Peyer's patch (tissue), 4 donors: ENCODE data around the gene PCED1B. TPM values are rescaled to one million over a fixed set of nuclear protein-coding genes. Genes with fewer than 3 reads are reported as not detected.

ENCODE experiments used
- DNase-seq, 3 donors: peaks; one replicate each; pipeline ENCODE4 v3.0.0-alpha.2; 2017 to 2019
- H3K27ac ChIP-seq, 4 donors: fragments of 200-600 bp; sonication (generic); one replicate each; pipeline ENCODE4 v1.5.1; 2016 to 2019
- H3K27me3 ChIP-seq, 2 donors: fragments of 200-600 bp; sonication (generic); one replicate each; pipeline ENCODE4 v1.5.1; 2019
- H3K36me3 ChIP-seq, 3 donors: fragments of 200-600 bp; sonication (generic); one replicate each; pipeline ENCODE4 v1.5.1; 2016 to 2019
- H3K4me1 ChIP-seq, 4 donors: fragments of 200-600 bp; sonication (generic); one replicate each; pipeline ENCODE4 v1.5.1; 2016 to 2019
- H3K4me3 ChIP-seq, 4 donors: fragments of 200-600 bp; sonication (generic); 1 replicate in 3 of 4; 2 replicates in 1 of 4; pipeline ENCODE4 v1.5.1; 2016 to 2019; ENCODE audit warnings: mild to moderate bottlenecking in 1 of 4
- H3K9me3 ChIP-seq, 4 donors: fragments of 200-600 bp; sonication (generic); one replicate each; pipeline ENCODE4 v1.5.1; 2016 to 2019; ENCODE audit warnings: mild to moderate bottlenecking in 1 of 4
- POLR2A ChIP-seq, 2 donors: fragments of 450-650 bp; IDR thresholded peaks; one replicate each; pipeline ENCODE4 v1.5.1; 2017; ENCODE audit warnings: antibody characterized with exemption in 2 of 2, mild to moderate bottlenecking in 2 of 2, moderate library complexity in 2 of 2
- total RNA-seq, 4 donors: library from RNA; depleted of rRNA; stranded (reverse); fragments of >200 nt; gene quantifications; one replicate each; pipeline ENCODE4 v1.1.0, GENCODE V29; 2016
- TF ChIP-seq, protein P1 (sequence below), 6 experiments: fragments of 450-650 bp in 4 of 6; fragments of 200-600 bp in 2 of 6; sonication (generic) in 1 of 6; IDR thresholded peaks; one replicate each; pipeline ENCODE4 v1.5.1; 2017 to 2019; ENCODE audit warnings: antibody characterized with exemption in 6 of 6, mild to moderate bottlenecking in 3 of 6, moderate library complexity in 1 of 6

PCED1B gene
- total RNA-seq, 4 donors from 2014 or later: 1.9 to 11.6 (median 2.3) TPM; not detected in 1

- H3K27ac ChIP-seq: no peak overlapping the region
- no peak overlapping the region for H3K4me3 ChIP-seq
- no peaks in the 10 kb centered on the region for H3K4me1 ChIP-seq
- no peaks in the 10 kb centered on the region for H3K9me3 ChIP-seq
- TF ChIP-seq, protein P1, sequence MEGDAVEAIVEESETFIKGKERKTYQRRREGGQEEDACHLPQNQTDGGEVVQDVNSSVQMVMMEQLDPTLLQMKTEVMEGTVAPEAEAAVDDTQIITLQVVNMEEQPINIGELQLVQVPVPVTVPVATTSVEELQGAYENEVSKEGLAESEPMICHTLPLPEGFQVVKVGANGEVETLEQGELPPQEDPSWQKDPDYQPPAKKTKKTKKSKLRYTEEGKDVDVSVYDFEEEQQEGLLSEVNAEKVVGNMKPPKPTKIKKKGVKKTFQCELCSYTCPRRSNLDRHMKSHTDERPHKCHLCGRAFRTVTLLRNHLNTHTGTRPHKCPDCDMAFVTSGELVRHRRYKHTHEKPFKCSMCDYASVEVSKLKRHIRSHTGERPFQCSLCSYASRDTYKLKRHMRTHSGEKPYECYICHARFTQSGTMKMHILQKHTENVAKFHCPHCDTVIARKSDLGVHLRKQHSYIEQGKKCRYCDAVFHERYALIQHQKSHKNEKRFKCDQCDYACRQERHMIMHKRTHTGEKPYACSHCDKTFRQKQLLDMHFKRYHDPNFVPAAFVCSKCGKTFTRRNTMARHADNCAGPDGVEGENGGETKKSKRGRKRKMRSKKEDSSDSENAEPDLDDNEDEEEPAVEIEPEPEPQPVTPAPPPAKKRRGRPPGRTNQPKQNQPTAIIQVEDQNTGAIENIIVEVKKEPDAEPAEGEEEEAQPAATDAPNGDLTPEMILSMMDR (IDR thresholded peaks at IDR 0.05): no peak
- TF ChIP-seq POLR2A (IDR thresholded peaks at IDR 0.05): no peak
- no peaks in the 10 kb centered on the region for H3K36me3 ChIP-seq
- H3K27me3 ChIP-seq: no peaks in the 10 kb centered on the region
- DNase-seq: no peak
Measured at GRCh38 chr12:47065546-47065945, 13.9 kb upstream of the PCED1B start.

DNA sequence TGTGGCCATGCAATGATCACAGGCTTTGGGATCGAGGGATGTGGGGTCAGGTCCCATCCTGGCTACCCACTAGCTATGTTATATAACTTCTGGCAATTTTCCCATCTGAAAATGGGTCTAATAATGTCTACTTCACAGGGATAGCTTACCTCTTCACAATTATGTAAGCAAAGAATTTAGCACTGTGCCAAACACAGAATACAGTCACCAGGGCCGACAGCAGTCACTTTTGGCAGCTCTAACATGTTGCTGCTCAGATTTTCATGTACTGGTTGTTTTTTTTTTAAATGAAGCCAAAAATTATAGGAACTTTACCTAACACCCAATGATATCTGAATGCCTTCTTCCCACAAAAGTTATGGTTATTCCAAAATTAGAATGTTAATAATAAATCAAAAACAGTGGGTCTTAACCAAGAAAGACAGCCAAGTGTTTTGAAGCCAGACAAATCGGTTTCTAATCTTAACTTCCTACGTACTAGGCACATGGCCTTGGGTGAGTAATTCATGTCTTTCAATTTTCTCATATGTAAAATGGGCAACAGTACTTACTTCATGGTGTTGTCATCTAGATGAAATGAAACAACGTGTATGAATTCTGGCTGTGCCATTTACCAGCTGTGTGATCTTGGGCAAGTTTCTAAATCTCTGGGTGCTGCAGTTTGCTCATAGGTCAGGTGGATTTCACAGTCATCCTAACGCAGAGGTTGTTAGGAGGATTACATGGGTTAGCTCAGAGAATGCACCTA is 13.0 kb upstream of the PCED1B start:
- H3K27me3 ChIP-seq: no peaks in the 10 kb centered on the region
- H3K9me3 ChIP-seq: no peaks in the 10 kb centered on the region
- no peak overlapping the region for H3K4me3 ChIP-seq
- H3K36me3 ChIP-seq: no peaks in the 10 kb centered on the region
- no peak for TF ChIP-seq POLR2A (IDR thresholded peaks at IDR 0.05)
- TF ChIP-seq, protein P1 (IDR thresholded peaks at IDR 0.05): no peak
- peak overlapping the region in 1 of 4 donors; percentile 11 for H3K27ac ChIP-seq
- DNase-seq: no peak
- H3K4me1 ChIP-seq: no peaks in the 10 kb centered on the region

GRCh38 chr12:47067176-47067575 is 12.2 kb upstream of the PCED1B start:
- no peak for TF ChIP-seq POLR2A (IDR thresholded peaks at IDR 0.05)
- TF ChIP-seq, protein P1 (IDR thresholded peaks at IDR 0.05): no peak
- H3K4me3 ChIP-seq: no peak overlapping the region
- H3K27ac ChIP-seq: peak overlapping the region in 1 of 4 donors; percentile 11

GRCh38 chr12:47067771-47068431 is 11.5 kb upstream of the PCED1B start:
- no peaks in the 10 kb centered on the region for H3K9me3 ChIP-seq
- no peaks in the 10 kb centered on the region for H3K36me3 ChIP-seq
- DNase-seq: no peak
- TF ChIP-seq, protein P1 (IDR thresholded peaks at IDR 0.05): no peak
- TF ChIP-seq POLR2A (IDR thresholded peaks at IDR 0.05): no peak
- H3K27me3 ChIP-seq: no peaks in the 10 kb centered on the region
- H3K4me1 ChIP-seq: no peaks in the 10 kb centered on the region
- no peak overlapping the region for H3K27ac ChIP-seq
- H3K4me3 ChIP-seq: no peak overlapping the region

More at GRCh38 chr12:47067176-47067575, 12.2 kb upstream of the PCED1B start:
- Histone ChIP-seq H3K36me3 (no peaks in the 10 kb centered on the region), H3K9me3 (no peaks in the 10 kb centered on the region), H3K27me3 (no peaks in the 10 kb centered on the region), H3K4me1 (no peaks in the 10 kb centered on the region)
- no peak for DNase-seq

DNA sequence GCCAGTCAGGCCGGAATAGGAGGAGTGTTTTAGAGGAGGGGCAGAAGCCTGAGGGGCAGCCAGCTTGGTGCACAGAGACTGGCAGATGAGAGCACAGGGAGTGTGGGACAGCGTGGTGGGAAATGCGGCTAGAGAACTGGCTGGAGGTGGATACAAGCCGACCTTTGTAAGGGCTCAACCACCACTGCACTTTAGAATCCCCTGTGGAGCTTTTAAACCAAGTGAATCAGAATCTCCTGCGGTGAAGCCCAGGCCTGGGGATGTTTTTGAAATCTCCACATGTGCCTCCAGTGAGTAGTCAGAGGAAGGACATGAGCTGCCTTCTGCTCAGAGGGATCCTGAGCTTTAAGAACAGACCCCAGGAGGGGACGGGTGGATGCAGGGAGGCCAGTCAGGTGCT is 10.9 kb upstream of the PCED1B start:
- Histone ChIP-seq H3K4me1 (no peaks in the 10 kb centered on the region), H3K27me3 (no peaks in the 10 kb centered on the region), H3K4me3 (no peak overlapping the region), H3K27ac (no peak overlapping the region), H3K36me3 (no peaks in the 10 kb centered on the region), H3K9me3 (no peaks in the 10 kb centered on the region)
- no peak for DNase-seq
- TF ChIP-seq POLR2A (IDR thresholded peaks at IDR 0.05): no peak
- TF ChIP-seq, protein P1 (IDR thresholded peaks at IDR 0.05): no peak
